SU-DHL-6 (cell line): ENCODE results near the gene UCN2.

ENCODE experiments used
- H2AFZ ChIP-seq: fragments of 200-600 bp; sonication (generic); 2 replicates; pipeline ENCODE4 v1.6.1; 2014; ENCODE audit warnings: low read depth, mild to moderate bottlenecking, moderate library complexity, mixed read lengths, antibody characterized with exemption, low read length; ENCODE audit not compliant: severe bottlenecking
- H3F3A ChIP-seq: fragments of 200-600 bp; shearing (Covaris generic); 2 replicates; pipeline ENCODE4 v1.6.0; 2016; ENCODE audit warnings: antibody characterized with exemption, mild to moderate bottlenecking; ENCODE audit not compliant: insufficient read depth
- H3K27ac ChIP-seq: fragments of 200-600 bp; sonication (generic); 2 replicates; pipeline ENCODE4 v1.5.1; 2016; ENCODE audit warnings: low read depth, mild to moderate bottlenecking, low read length, moderate library complexity, mixed read lengths
- H3K27me3 ChIP-seq: fragments of 200-600 bp; sonication (generic), shearing (Covaris generic); 2 replicates; pipeline ENCODE4 v1.6.0; 2014; ENCODE audit warnings: mild to moderate bottlenecking, low read length
- H3K36me3 ChIP-seq: fragments of 200-600 bp; sonication (generic); 2 replicates; pipeline ENCODE4 v1.6.1; 2014; ENCODE audit warnings: mild to moderate bottlenecking, low read length, mixed read lengths
- H3K4me2 ChIP-seq: fragments of 300-600, 200-600 bp; shearing (Covaris generic), sonication (generic); 2 replicates; pipeline ENCODE4 v1.6.0; 2014; ENCODE audit warnings: low read length, low read depth, mild to moderate bottlenecking; ENCODE audit not compliant: poor library complexity, severe bottlenecking
- H3K4me3 ChIP-seq: fragments of 200-600 bp; sonication (generic); 2 replicates; pipeline ENCODE4 v1.5.1; 2014; ENCODE audit warnings: antibody characterized with exemption, low read length, mild to moderate bottlenecking, mixed read lengths; ENCODE audit not compliant: insufficient read depth, poor library complexity, severe bottlenecking
- H3K79me2 ChIP-seq: fragments of 200-600 bp; sonication (generic); 2 replicates; pipeline ENCODE4 v1.6.1; 2014; ENCODE audit warnings: mild to moderate bottlenecking, low read length, moderate library complexity; ENCODE audit not compliant: insufficient read depth
- H3K9ac ChIP-seq: fragments of 200-600 bp; sonication (generic); 2 replicates; pipeline ENCODE4 v1.7.0; 2014; ENCODE audit warnings: mild to moderate bottlenecking, low read length
- H3K9me2 ChIP-seq: fragments of 200-600 bp; sonication (generic); replicated peaks from 2 replicates; pipeline ENCODE4 v1.6.1; 2014; ENCODE audit warnings: low read length; ENCODE audit not compliant: insufficient read depth
- H3K9me3 ChIP-seq: fragments of 200-600 bp; sonication (generic); 2 replicates; pipeline ENCODE4 v1.6.1; 2014; ENCODE audit warnings: low read length, mixed read lengths; ENCODE audit not compliant: insufficient read depth
- H4K20me1 ChIP-seq: fragments of 200-600 bp; sonication (generic); 2 replicates; pipeline ENCODE4 v1.6.1; 2014; ENCODE audit warnings: low read depth, mild to moderate bottlenecking, antibody characterized with exemption, low read length, moderate library complexity, mixed read lengths
- EZH2phosphoT487 ChIP-seq: fragments of 200-600 bp; sonication (generic), shearing (Covaris generic); conservative IDR thresholded peaks from 2 replicates; pipeline ENCODE4 v1.6.1; 2018; ENCODE audit warnings: mild to moderate bottlenecking, antibody characterized with exemption, low read length, moderate library complexity, mixed read lengths
- TF ChIP-seq, protein P1 (sequence below): fragments of 200-600 bp; sonication (generic); IDR thresholded peaks from one replicate; pipeline ENCODE4 v1.5.1; 2017; ENCODE audit warnings: antibody characterized with exemption, mild to moderate bottlenecking, low read length, moderate library complexity; ENCODE audit not compliant: insufficient read depth, poor library complexity, severe bottlenecking

Gene UCN2

DNA sequence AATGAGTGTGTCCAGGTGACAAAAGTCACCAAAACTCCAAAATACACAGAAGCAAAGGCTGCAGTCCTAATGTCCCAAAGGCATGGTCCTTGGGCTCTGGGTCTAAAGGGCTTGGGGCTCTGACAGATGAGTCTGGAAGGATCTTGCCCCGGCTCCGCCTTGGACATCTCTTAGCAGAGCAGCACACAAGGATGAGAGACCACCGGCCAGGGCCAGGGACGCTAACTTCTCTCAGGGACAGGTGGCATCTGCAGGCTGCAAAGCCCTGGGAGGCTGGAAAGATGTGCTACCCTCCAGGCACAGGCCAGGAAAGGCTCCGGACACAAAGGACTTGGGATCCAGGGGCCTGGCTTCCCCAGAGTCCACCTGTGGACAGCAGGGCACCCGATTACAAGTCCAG is 45.5 kb downstream of the UCN2 start:
- no peak overlapping the region for H3K4me3 ChIP-seq
- H3K4me2 ChIP-seq = no peak overlapping the region
- no peaks in the 10 kb centered on the region for H3K36me3 ChIP-seq
- H2AFZ ChIP-seq = no peak overlapping the region
- H3K9me2 ChIP-seq = no peaks in the 10 kb centered on the region
- H3F3A ChIP-seq = no peaks in the 10 kb centered on the region
- H4K20me1 ChIP-seq = no peaks in the 10 kb centered on the region
- no peaks in the 10 kb centered on the region for H3K9me3 ChIP-seq
- no peak overlapping the region for H3K27ac ChIP-seq
- TF ChIP-seq EZH2phosphoT487 = no peak
- TF ChIP-seq, protein P1, sequence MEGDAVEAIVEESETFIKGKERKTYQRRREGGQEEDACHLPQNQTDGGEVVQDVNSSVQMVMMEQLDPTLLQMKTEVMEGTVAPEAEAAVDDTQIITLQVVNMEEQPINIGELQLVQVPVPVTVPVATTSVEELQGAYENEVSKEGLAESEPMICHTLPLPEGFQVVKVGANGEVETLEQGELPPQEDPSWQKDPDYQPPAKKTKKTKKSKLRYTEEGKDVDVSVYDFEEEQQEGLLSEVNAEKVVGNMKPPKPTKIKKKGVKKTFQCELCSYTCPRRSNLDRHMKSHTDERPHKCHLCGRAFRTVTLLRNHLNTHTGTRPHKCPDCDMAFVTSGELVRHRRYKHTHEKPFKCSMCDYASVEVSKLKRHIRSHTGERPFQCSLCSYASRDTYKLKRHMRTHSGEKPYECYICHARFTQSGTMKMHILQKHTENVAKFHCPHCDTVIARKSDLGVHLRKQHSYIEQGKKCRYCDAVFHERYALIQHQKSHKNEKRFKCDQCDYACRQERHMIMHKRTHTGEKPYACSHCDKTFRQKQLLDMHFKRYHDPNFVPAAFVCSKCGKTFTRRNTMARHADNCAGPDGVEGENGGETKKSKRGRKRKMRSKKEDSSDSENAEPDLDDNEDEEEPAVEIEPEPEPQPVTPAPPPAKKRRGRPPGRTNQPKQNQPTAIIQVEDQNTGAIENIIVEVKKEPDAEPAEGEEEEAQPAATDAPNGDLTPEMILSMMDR = no peak
- no peaks in the 10 kb centered on the region for H3K79me2 ChIP-seq
- no peaks in the 10 kb centered on the region for H3K27me3 ChIP-seq
- H3K9ac ChIP-seq = no peak overlapping the region

DNA sequence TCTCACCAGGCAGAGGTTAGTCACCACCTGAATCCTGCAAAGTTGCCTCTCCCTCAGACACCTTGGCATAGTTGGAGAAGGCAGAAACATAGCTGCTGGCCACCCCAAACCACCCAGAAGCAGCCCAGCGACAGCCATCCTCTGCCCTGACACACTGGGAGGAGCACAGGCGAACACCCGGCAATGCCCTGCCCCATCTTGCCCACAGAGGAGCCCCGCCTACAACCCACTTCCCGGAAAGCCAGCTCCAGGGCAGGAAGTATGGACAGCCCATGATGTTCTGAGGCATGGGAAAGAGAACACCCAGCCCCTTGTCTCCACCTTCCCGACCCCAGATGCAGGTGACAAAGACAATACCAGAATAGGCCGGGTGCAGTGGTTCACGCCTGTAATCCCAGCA is 47.0 kb downstream of the UCN2 start:
- Histone ChIP-seq H3K9me2 (no peaks in the 10 kb centered on the region), H3F3A (no peaks in the 10 kb centered on the region), H3K36me3 (no peaks in the 10 kb centered on the region), H4K20me1 (no peaks in the 10 kb centered on the region), H3K9ac (no peak overlapping the region), H3K27ac (no peak overlapping the region), H2AFZ (no peak overlapping the region), H3K4me2 (no peak overlapping the region), H3K79me2 (no peaks in the 10 kb centered on the region), H3K4me3 (no peak overlapping the region), H3K9me3 (no peaks in the 10 kb centered on the region), H3K27me3 (no peaks in the 10 kb centered on the region)
- no peak for TF ChIP-seq EZH2phosphoT487
- TF ChIP-seq, protein P1 = no peak

DNA sequence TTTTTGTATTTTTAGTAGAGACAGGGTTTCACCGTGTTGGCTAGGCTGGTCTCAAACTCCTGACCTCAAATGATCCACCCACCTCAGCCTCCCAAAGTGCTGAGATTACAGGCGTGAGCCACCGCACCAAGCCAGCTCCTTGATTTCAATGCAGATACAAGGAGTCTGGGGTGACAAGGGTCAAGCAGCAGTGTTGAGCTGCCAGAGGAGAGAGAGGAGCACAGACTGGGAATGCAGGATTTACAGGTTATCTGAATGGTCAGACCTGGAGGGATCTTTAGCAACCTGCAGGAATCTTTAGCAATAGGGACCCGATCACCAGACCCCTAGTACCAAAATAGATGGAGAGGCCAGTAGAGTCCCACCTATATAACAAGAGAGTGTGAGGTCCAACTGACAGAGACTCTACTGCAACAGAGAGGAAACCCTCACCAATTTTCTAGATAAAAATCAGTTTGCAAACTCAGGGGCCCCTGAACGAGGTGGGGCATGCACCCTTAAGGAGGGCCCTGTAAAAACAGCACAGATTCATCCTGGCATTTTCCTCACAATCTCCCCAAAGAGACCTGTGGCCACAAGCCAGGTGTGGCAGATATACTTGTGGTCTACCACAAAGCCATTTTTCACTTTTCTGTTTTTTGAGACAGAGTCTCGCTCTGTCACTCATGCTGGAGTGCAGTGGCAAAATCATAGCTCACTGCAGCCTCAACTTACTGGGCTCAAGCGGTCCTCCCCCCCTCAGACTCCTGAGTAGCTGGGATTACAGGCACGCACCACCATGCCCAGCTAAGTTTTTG is 49.0 kb downstream of the UCN2 start:
- no peaks in the 10 kb centered on the region for H3K9me2 ChIP-seq
- no peaks in the 10 kb centered on the region for H4K20me1 ChIP-seq
- no peaks in the 10 kb centered on the region for H3K79me2 ChIP-seq
- H3K36me3 ChIP-seq = no peaks in the 10 kb centered on the region
- TF ChIP-seq, protein P1 = no peak
- no peak for TF ChIP-seq EZH2phosphoT487
- H3K27me3 ChIP-seq = no peaks in the 10 kb centered on the region
- no peak overlapping the region for H3K4me2 ChIP-seq
- H2AFZ ChIP-seq = no peak overlapping the region
- H3K27ac ChIP-seq = no peak overlapping the region
- H3K9ac ChIP-seq = no peak overlapping the region
- H3K4me3 ChIP-seq = no peak overlapping the region
- no peaks in the 10 kb centered on the region for H3F3A ChIP-seq
- H3K9me3 ChIP-seq = no peaks in the 10 kb centered on the region
